Embryonic facial prominence (tissue), 1 donor: ENCODE measurements around the gene NME7.
"Not testable (repeated sequence)": the region's sequence is repeated elsewhere in the genome, so short reads cannot be mapped to it uniquely, and the experiment has no call there.

Source experiments
- DNase-seq: peaks from one replicate; pipeline ENCODE4 v3.0.0-alpha.2; 2016; ENCODE audit errors: extremely low spot score

Gene NME7

DNA sequence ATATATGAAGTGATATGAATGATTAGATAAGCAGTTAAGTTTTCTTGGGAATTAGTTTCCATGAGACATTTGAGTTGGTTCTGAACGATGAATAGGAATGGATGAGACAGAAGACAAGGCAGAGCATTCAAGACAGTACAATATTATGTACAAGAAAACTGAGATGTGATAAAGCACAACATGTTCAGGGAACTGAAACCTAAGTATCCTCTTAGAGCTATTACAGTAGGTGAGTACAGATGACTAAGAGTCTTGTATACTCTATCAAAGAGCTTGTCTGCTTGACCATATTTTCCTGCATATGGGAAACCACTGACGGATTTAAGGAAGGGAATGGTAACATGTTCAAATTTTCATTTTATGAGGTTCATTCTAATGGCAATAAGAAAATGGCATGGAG lies 61.6 kb downstream of the NME7 start:
- no peak for DNase-seq

DNA sequence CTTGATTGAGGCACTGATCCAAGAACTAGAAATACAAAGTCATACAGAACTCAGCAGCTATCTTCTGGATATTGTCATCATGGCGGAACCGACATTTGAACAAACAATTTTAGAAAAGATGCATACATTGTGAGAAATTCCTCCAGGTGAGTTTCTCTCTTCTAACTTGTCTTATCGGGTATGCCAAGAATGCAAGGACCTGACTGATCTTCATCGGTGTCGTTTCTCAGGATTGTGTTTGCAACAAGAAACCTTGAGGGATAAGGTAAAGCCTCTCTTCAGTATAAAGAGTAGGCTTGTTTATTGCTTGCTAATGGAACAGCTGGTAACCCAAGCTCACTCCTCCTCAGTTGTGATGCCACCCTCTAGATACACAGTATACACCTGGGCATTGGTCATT lies 62.2 kb downstream of the NME7 start:
- DNase-seq, result no peak

DNA sequence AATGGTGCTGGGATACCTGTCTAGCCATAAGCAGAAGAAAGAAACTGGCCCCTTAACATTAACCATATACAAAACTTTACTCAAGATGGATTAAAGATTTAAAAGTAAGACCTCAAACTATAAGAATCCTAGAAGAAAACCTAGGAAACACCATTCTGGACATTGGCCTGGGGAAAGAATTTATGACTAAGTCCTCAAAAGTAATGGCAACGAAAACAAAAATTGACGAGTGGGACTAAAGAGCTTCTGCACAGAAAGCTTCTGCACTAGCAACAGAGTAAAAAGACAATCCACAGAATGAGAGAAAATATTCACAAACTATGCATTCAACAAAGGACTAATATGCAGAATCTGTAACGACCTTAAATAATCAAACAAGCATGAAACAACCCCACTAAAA lies 66.7 kb downstream of the NME7 start:
- no peak for DNase-seq

- no peak for DNase-seq
These were observed 69.2 kb downstream of the NME7 start for GRCh38 chr1:169298441-169298840.

DNA sequence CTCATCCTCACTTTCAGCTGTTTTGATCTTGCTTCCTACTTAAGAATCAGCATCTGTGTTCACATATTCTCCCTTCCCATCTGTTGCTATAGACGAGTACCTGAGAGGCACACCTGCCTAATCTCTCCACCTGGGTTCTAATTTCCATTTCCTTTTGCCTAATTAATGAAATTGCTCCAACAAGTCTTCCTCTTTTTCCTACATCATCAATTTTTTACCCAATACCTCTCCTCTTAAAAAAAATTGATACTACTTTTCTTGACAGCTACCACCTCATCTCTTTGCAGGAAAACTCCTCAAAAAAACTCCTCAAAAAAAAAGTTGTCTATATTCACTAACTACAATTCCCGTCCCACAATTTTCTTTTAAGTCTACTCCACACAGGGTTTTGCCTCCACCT lies 71.8 kb downstream of the NME7 start:
- no peak for DNase-seq

GRCh38 chr1:169295425-169295824 lies 72.2 kb downstream of the NME7 start:
- DNase-seq, result no peak

DNA sequence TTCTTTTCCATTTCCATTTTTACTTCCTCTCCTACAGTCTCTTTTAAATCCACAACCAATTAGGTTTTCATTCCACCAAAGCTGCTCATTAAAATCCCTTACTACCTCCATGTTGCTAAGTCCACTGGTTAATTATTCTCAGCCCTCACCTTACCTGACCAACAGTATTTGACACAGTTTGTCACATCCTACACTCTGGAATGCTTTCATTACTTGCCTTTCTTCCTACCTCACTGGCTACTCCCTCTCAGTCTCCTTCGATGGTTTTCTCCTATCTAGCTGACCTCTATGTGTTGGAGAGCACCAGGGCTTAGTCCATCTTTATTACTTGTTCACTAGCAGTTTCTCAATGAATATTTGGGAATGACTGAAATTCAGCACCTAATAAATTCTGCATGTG lies 78.6 kb downstream of the NME7 start:
- no peak for DNase-seq

- DNase-seq, result no peak
These were observed 79.6 kb downstream of the NME7 start for GRCh38 chr1:169288011-169288414.

- no peak for DNase-seq
These were observed 80.3 kb downstream of the NME7 start for GRCh38 chr1:169287280-169287679.

GRCh38 chr1:169281562-169281961 lies 86.0 kb downstream of the NME7 start:
- DNase-seq, result not testable (repeated sequence)

DNA sequence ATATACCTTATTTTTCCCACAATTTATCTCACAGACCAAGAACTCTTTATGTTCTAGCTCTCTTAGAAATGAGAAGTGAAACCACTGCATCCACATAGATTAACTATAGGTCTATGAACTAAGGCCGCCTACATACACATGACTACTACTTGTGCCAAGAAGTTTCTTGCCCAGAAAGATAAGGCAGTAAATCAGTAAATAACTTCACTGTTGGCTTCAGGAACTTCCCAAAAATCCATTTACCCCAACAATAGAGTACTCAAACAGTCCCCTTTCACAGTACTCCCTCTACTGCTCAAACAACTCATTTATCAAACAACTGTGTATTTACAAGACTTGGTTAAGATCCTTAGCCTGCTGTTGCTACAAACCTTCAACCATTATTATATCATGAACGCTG lies 96.5 kb downstream of the NME7 start:
- no peak for DNase-seq

GRCh38 chr1:169266133-169266532 lies 101.5 kb downstream of the NME7 start:
- DNase-seq, result no peak

DNA sequence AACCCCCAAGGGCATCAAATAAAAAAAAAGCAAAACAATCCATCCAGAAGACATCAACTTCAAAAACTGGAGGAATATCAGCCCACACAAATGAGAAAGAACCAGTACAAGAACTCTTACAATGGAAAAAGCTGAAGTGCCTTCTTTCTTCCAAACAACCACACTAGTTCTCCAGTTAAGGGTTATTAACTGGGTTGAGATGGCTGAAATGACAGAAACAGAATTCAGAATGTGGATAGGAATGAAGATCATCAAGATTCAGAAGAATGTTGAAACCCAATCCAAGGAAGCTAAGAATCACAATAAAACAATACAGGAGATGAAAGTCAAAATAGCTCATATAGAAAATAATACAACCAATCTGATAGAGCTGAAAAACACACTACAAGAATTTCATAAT lies 104.5 kb downstream of the NME7 start:
- DNase-seq, result no peak

DNA sequence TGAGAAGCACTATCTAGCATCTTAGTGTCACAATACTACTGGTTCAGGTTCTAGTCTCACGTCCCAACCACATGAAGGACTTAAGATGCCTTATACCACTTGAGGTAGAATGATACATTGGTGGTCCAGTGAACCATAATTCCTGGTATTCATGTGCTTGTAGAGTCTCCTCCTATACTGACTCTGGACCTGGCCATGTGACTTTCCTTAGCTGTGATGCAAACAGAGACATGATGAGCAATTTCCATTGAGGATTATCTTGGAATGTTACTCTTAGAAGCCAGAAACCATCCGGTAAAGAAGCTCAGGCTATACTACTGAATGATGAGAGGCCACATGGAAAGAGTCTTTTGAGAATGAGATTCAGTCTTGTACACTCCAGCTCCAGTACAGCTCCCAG lies 105.7 kb downstream of the NME7 start:
- no peak for DNase-seq

DNA sequence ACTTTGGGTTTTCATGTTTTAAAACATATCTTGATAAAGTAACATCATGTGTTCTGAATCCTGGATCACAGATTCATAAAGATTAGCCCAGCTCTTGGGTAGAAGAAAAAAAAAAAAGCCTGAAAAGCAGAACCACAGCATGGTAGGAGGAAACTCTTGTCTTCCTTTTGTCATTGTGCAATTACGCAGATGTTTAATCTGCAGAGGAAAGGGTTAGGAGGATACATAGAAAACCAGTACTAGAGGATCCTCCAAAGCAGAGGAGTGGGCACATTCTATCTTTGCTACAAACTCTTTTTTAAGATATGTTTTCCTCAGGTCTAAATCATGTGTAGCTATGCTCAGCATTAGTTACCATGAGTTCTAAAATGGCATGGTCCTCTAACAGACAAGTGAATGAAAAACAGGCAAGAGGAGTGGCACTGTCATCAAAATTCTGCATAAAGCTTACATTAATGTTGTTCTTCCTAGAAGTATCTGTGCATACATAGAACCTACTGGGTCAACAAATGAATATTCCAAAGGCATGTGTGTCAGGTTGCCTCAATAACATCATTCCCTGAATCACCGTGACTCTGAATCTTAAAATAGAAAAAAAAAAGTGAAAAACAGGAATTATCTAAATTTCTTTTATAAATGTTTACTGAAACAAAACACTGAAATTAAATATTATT lies 107.0 kb downstream of the NME7 start:
- no peak for DNase-seq

- DNase-seq, result no peak
These were observed 107.8 kb downstream of the NME7 start for GRCh38 chr1:169259816-169260215.

DNA sequence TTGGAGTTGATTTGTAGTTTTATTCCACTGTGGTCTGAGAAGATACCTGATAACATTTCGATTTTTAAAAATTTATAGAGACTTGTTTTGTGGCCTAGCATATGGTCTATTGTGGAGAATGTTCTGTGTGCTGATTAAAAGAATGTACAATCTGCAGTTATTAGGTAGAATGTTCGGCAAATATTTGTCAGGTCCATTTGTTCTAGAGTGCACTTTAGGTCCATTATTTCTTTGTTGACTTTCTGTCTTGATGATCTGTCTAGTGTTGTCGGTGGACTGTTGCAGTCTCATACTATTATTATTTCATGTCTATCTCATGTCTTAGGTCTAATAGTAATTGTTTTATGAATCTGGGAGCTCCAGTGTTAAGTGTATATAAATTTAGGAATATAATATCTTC lies 116.8 kb downstream of the NME7 start:
- DNase-seq, result no peak

GRCh38 chr1:169250022-169250421 lies 117.6 kb downstream of the NME7 start:
- no peak for DNase-seq

- no peak for DNase-seq
These were observed 118.0 kb downstream of the NME7 start for GRCh38 chr1:169249611-169250010.

DNA sequence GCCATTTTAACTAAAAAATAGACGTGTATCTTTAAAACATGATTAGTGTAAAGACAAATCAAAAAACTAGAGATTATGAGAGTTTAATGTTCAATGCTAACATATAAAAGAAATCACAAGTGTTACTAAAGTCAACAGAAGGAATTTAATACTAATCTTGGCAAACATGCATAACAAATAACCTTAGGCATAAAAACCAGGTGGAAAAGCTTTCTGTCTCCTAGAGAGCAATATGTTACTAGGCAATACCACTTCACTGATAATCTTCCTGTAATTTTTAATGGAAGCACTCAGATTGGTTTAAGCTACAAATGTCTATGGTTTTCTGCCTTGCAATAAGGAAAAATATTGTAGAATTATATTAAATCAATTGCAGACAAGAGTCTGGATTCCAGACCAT lies 121.9 kb downstream of the NME7 start:
- DNase-seq, result no peak

GRCh38 chr1:169240449-169241232 lies 127.0 kb downstream of the NME7 start:
- no peak for DNase-seq

DNA sequence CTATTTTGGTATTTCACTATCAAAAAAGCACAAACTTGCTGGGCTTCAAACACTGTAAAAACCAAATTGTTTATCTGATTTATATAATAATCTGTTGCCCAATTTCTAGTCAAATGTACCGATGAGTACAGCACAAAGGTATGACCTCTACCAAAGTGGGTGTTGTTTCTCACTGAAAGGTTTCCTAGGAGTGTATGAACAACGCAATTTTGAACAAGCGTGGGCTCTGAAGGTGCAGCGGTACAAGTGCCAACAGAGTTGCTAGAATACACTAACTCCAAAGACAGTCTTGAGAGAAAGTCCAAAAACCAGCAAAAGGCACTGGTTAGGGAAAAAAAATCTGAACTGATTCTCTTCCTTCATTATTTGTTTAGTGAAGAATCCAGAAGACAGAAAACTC lies 130.7 kb downstream of the NME7 start:
- no peak for DNase-seq

- DNase-seq, result no peak
These were observed 131.5 kb downstream of the NME7 start for GRCh38 chr1:169236143-169236542.

GRCh38 chr1:169235568-169235967 lies 132.0 kb downstream of the NME7 start:
- no peak for DNase-seq
